GM19043 (cell line): Measurements from ENCODE around the gene RETSAT.

Experiments
- ATAC-seq: cut with Tn5 transposase; IDR thresholded peaks from one replicate; pipeline ENCODE4 v1.9.1; 2021; ENCODE audit warnings: low read depth; ENCODE audit not compliant: unreplicated experiment

The RETSAT gene

DNA sequence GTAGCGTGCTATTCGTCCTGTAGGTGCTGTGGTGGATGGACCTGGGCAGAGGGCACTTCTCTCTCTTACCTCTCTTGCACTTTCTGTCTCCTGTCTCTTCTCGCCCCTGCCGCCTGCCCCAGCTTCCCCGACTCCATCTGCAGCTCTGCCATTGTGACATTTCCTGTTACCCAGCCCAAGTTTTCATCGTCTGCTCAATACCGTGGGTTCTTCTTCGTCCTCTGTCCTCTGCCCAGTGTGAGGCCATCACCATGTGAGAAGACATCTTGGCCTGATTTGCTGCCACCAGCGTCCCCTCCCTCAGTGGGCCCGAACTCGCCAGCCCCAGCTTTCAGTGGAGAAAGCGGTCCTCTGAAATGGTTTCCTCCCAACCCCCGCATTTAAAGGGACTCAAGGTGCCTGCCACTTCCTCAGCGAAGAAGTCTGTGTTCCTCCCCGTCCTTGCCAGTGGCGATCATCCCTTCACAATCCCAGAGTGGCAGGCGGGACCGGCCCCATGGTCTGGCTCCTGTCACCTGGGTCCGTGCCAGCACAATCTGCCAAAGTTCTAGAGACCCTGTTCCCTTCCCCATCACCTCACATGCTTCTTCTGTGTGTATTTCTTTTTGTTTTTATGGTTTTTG is 44.5 kb downstream of the RETSAT start:
- no peak for ATAC-seq

DNA sequence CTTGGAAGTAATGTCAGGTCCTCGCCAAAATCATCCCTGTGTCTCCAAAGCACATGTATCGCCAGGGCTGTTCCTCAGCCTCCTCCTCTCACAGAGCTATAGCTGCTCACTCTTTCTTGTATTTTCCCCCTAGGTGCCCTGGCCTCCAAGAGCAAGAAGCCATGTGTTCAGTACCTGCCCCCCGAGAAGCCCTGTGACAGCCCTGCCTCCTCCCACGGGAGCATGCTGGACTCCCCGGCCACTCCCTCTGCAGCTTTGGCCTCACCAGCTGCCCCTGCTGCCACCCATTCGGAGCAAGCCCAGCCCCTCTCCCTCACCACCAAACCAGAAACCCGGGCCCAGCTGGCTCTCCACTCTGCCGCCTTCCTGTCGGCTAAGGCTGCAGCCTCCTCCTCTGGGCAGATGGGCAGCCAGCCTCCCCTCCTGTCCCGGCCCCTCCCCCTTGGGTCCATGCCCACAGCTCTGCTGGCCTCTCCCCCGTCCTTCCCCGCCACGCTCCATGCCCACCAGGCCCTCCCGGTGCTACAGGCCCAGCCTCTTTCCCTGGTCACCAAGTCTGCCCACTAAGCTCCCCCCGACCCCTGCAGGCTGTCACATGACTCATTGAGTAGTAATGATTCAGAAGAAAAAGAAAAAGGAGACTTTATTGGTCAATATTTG is 45.3 kb downstream of the RETSAT start:
- ATAC-seq, result no peak

DNA sequence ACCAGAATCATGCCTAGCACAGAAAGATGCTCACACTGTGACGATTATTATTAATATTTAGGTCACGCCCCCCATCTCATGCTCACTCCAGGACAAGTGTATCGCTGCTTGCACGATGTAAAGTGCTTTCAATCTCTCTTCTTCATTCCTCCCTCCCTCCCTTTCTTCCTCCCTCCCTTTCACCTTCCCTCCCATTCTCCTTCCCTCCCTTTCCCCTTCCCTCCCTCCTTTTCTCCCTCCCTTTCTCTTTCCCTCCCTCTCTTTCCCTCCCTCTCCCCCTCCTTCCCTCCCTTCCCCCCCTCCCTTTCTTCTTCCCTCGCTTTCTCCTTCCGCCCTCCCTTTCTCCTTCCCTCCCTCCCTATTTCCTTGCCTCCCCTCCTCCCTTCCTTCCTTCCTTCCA is 46.1 kb downstream of the RETSAT start:
- no peak for ATAC-seq

DNA sequence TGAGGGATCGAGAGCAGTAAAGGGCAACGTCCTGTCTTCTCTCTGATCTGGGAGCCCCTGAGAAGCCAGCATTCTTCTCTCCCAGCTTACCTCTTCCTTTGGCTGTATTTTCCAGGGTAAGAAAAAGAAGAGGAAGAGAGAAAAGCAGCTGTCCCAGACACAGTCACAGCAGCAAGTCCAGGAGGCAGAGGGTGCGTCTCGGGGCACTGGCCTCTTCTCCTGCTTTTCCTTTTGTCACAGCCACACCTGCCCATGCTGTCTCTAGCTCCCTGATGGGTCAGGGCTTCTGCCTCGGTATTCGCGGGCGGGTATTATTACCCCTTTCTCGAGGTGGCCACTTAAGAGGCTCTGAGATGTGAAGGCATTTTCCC is 46.8 kb downstream of the RETSAT start:
- no peak for ATAC-seq

DNA sequence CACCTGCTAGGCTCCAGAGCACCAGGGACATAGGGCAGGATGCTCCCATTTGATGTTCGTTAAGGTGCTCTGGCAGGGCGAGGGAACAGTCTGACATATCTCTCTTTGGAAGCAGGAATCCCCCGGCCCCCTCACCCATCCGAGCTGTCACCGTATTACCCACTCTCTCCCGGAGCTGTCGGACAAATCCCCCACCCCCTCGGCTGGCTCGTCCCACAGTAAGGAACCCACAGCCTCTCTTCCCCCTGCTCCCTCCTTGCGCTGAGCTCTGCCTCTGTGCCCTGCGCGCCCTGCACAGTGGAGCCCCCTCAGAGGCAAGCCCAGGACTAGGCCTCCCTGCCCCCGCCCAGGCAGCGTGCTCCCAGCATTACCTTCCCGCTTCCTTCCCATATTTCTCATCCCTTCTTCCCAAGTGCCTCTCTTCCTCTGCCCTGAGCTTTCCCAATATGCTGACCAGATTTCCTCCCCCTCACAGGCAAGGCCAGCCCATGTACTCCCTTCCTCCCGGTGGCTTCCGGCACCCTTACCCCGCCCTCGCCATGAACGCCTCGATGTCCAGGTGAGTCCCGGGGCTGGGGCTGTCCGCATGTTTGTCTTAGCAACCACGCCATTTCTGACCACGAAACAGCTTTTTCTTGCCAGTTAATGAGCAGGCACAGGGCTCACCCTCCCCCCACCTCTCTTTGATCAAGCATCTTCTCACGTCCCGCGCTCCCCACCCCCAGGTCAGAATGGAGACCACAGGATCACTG is 50.4 kb downstream of the RETSAT start:
- no peak for ATAC-seq

DNA sequence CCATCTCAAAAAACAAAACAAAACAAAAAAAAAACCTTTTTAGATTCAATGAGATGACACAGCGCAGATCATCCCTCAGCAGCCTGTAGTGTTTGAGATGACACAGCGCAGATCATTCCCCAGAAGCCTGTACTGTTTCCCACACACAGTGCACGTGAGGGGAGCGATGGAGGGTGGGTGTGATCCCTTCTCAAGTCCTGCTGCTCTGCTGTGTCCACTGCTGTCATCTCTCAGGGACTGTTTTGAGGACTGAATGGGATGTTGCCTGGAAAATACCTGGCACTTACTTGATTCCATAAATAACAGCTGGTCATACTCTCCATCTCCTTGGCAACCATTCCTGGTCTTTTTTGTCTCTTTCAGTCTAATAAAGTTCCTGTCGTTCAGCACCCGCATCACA is 52.2 kb downstream of the RETSAT start:
- no peak for ATAC-seq
